PC-9 (cell line): ENCODE measurements around the gene DPYSL3.

ENCODE experiments used
- EZH2 ChIP-seq: fragments of 200-600 bp; sonication (generic); IDR thresholded peaks from 2 replicates; pipeline ENCODE4 v1.8.0; 2017; ENCODE audit warnings: antibody characterized with exemption, low read depth
- TF ChIP-seq, protein P1 (sequence below): fragments of 200-600 bp; sonication (generic); conservative IDR thresholded peaks from 2 replicates; pipeline ENCODE4 v1.6.1; 2017; ENCODE audit warnings: mixed run types, antibody characterized with exemption, mild to moderate bottlenecking, moderate library complexity

- TF ChIP-seq, protein P1, sequence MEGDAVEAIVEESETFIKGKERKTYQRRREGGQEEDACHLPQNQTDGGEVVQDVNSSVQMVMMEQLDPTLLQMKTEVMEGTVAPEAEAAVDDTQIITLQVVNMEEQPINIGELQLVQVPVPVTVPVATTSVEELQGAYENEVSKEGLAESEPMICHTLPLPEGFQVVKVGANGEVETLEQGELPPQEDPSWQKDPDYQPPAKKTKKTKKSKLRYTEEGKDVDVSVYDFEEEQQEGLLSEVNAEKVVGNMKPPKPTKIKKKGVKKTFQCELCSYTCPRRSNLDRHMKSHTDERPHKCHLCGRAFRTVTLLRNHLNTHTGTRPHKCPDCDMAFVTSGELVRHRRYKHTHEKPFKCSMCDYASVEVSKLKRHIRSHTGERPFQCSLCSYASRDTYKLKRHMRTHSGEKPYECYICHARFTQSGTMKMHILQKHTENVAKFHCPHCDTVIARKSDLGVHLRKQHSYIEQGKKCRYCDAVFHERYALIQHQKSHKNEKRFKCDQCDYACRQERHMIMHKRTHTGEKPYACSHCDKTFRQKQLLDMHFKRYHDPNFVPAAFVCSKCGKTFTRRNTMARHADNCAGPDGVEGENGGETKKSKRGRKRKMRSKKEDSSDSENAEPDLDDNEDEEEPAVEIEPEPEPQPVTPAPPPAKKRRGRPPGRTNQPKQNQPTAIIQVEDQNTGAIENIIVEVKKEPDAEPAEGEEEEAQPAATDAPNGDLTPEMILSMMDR: no peak
- TF ChIP-seq EZH2: no peak
These were observed 148.3 kb downstream of the DPYSL3 start for GRCh38 chr5:147361441-147362175.
